D721Med (cell line): Measurements from ENCODE around the gene NPAS3.

Experiments
- DNase-seq: peaks from one replicate; pipeline ENCODE4 v3.0.0; 2011; ENCODE audit warnings: low spot score; ENCODE audit not compliant: insufficient read length
- FAIRE-seq: peaks from 2 replicates; lab custom pipeline; 2011; peaks lifted over from hg19 to GRCh38; lab: Jason Lieb, UNC
- CTCF ChIP-seq: IDR thresholded peaks from 2 replicates; pipeline ENCODE4 v1.5.1; 2012; ENCODE audit warnings: mild to moderate bottlenecking, control low read depth; ENCODE audit not compliant: insufficient read depth; ENCODE audit errors: missing control alignments

NPAS3 gene

GRCh38 chr14:33348510-33348909 lies 409.8 kb downstream of the NPAS3 start:
- DNase-seq (no peak), FAIRE-seq (no peak)
- TF ChIP-seq CTCF, result no peak

GRCh38 chr14:33349871-33350270 lies 411.2 kb downstream of the NPAS3 start:
- FAIRE-seq (no peak), DNase-seq (no peak)
- TF ChIP-seq CTCF, result no peak

- DNase-seq (no peak), FAIRE-seq (no peak)
- TF ChIP-seq CTCF, result no peak
These were observed 411.8 kb downstream of the NPAS3 start for GRCh38 chr14:33350366-33350990.

DNA sequence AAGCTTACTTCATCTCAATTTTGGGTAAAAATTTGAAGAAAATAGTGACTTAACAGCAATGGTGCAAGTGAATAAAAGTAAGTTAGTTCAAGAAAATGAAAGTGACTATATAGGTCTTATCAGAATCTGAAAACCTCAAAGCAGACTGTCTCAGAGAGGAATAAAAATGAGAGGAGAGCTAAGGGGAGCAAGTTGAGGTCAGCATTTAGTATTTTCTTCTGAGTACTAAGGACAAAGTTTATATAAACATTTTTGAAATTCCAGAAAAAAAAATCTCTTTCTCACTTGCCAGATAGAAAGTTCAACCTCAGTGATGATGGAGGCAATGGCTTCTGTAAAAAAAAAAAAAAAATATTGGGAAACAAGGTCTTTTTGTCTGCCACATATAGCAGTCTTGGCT lies 414.1 kb downstream of the NPAS3 start:
- no peak for FAIRE-seq
- no peak for DNase-seq
- no peak for TF ChIP-seq CTCF

- TF ChIP-seq CTCF, result no peak
- FAIRE-seq, result no peak
- DNase-seq, result no peak
These were observed 417.5 kb downstream of the NPAS3 start for GRCh38 chr14:33356181-33356580.

GRCh38 chr14:33357225-33358010 lies 418.7 kb downstream of the NPAS3 start:
- FAIRE-seq (no peak), DNase-seq (no peak)
- TF ChIP-seq CTCF, result no peak
